UCSD-AML1 (cell line): ENCODE measurements around the gene EXOC3L1.

Experiments
- DNase-seq: peaks from one replicate; lab custom pipeline; 2025; ENCODE audit not compliant: unreplicated experiment; lab: John Stamatoyannopoulos, UW

EXOC3L1 gene

DNA sequence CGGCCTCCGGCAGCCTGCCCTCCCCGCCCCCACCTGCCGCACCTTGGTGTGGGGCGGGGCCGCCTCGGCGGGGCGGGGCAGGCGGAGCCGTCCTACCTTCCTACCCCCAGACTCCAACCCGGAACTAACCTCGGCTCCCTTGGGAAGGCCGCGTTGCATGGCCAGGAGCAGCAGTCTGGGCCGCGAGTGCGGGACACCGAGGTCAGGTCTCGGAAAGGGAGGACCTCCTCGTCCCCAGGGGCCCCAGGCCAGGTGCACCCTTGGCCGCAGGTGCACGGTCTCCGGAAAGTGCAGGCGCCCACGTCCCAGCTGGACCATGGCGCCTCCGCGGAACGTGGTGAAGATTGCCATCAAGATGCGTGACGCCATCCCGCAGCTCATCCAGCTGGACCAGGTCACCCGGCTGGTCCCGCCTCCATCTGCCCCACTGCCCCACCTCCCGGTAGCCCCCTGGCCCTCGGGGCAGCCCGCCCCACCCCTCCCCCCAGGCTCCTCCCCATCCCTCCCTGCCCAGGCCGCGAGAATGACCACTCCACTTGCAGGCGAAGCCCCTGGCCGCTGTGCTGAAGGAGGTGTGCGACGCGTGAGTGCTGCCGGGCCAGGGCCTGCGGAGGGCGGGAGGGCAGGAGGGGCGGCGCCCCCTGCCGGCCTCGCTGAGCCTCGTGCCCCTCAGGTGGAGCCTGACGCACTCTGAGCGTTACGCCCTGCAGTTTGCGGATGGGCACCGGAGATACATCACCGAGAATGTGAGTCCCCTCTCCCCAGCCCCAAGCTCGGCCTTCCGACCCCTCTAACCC is 9.3 kb upstream of the EXOC3L1 start, which contains the start of gene ELMO3:
ELMO3 (plus strand) TSS at position 121 of the 797 bp plus-strand sequence; CDS start at position 317, 196 bp downstream.
- no peak for DNase-seq

DNA sequence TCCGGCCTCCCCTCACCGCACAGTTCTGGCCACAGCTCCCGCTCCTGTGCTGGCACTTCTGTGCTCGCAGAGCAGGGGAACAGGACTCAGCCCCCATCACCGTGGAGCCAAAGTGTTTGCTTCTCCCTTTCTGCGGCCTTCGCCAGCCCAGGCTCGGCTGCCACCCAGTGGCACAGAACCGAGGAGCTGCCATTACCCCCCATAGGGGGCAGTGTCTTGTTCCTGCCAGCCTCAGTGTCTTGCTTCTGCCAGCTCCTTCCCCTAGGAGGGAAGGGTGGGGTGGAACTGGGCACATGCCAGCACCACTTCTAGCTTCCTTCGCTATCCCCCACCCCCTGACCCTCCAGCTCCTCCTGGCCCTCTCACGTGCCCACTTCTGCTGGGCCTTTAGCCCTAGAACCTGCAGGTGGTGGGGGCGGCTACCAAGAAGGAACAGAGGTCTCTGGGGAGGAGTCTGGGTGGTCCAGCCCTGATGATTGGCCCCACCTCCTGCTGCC is 8.3 kb upstream of the EXOC3L1 start:
- DNase-seq, result peak; percentile 44

DNA sequence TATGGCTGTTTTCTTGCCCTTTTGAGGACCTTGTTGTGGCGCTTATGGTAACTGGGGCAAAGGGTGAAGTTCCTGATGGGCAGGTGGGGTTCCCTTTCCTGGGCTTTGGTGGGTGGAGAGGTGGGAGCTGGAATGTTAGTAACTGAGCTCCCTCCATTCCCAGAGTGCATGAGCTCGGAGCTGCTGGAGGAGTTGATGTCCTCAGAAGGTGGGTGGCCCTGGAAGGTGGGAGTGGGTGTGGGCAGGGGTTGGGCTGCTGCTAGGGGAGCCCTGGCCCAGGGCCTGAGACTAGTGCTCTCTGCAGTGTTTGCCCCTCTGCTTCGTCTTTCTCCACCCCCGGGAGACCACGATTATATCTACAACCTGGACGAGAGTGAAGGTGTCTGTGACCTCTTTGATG is 7.8 kb upstream of the EXOC3L1 start:
- DNase-seq, result no peak

DNA sequence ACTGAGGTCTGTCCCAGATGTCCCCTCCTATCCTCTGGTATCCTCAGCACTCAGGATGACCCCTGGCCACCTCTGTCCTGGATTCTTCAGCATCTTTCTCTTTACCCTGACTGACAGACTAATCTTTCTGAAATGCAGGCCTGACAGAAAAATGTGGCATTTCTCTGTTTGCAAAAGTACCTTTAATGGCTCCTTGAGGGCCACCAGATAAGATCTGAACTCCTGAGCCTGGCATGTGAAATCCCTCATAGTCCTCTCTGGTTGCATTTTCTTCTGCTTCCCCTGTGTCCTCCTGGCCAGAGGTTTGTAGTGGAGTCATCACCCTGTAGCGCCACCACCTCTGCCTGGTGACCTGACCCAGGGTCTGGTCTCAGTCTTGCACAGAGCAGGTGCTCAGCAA is 6.9 kb upstream of the EXOC3L1 start:
- DNase-seq, result no peak

DNA sequence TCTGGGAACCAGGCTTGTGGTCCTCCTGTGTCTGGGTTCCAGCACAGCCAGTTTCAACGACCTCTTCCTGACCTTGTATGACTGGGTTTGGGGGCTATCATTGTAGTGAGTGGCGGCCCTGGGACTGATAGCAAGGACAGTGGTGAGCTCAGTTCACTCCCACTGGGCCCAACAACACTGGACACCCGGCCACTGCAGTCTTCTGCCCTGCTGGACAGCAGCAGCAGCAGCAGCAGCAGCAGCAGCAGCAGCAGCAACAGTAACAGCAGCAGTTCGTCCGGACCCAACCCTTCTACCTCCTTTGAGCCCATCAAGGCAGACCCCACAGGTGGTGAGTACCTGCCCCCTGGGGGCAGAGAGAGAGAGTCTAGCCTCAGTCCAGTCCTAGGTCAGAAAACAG is 5.7 kb upstream of the EXOC3L1 start:
- no peak for DNase-seq

DNA sequence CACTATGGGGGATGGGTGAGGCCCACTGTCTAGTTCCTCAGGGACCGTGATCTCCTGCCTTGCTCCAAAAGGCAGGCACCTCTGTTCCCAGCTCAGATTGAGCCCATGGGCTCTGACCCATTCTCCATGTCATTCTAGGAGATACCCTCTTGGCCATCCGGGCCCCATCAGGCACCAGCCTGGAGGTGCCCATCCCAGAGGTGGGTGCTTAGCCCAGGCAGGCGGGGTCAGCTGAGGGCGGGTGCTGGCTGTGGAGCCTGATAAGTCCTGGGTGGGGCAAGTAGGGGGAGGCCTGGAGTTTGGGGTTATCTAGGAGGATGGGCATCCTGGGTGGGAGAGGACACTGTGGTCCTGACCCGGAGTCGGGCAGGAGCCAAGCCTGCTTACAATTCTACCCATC is 4.3 kb upstream of the EXOC3L1 start:
- DNase-seq, result no peak

DNA sequence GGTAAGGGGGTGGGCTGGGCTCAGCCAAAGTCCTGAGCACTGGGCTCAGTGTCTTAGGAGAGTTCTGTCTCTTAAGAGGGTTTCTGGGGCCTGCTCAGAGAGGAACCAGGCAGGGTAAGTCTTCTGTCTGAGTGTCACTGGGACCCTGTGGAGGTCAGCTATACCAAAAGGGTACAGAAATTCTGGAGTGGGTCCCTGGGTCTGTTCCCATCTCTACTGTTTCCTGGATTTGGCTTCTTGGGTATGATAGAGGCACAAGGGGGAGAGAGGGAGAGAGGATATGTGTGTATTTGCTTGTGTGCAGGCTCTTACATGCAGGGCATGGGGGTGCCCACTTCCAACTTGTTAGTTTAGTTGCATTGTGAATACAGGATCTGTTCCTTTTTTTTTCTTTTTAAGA is 3.6 kb upstream of the EXOC3L1 start:
- DNase-seq, result no peak

DNA sequence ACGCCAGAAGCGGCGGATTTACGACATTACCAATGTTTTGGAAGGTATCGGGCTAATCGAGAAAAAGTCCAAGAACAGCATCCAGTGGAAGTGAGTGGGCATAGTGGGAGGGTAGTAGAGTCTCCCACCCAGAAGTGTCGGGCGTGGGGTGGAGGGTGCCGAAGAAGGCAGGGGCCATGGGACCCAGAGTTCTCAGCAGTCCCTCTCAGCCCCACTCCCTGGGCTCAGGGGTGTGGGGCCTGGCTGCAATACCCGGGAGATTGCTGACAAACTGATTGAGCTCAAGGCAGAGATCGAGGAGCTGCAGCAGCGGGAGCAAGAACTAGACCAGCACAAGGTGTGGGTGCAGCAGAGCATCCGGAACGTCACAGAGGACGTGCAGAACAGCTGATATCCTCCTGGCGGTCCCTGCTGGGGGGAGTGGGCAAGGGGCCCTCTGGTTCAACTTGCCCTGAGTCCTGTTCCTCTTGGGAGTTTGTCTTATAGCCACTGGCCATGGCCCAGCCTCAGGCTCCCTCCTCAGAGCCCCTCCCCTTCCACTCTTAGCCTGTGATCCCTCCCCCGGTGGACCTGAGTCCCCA is 2.9 kb upstream of the EXOC3L1 start:
- no peak for DNase-seq

DNA sequence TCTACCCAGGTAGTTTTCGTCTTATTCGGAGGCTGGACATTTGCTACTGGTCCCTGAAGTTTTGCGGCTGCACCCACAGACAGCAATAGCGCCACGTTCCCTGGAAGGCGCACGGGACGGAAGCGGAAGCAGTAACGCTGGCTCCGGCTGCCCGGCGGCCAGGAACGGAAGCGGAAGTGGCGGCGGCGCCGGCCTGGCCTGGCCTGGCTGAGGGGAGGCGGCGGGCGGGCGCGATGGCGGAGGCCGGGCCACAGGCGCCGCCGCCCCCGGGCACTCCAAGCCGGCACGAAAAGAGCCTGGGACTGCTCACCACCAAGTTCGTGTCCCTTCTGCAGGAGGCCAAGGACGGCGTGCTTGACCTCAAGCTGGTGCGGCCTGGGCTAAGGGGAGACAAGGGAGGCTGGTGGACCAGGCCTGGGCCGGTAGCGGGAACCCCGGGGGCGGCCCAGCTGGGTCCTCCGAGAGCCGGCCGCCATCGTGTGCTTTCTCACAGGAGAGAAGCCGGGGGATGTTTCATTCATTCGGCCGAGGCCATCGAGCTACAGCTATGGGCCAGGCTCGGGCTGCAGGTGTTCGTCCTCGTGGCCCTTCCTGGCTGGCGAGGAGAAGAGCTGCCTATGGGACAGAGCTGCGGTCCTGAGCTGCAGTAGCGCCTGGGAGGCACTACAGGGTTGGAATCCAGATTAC is 2.2 kb upstream of the EXOC3L1 start, which contains the start of gene E2F4:
E2F4 (plus strand) TSS at position 161 of the 687 bp plus-strand sequence; CDS start at position 234, 73 bp downstream.
- DNase-seq, result peak; percentile 92

DNA sequence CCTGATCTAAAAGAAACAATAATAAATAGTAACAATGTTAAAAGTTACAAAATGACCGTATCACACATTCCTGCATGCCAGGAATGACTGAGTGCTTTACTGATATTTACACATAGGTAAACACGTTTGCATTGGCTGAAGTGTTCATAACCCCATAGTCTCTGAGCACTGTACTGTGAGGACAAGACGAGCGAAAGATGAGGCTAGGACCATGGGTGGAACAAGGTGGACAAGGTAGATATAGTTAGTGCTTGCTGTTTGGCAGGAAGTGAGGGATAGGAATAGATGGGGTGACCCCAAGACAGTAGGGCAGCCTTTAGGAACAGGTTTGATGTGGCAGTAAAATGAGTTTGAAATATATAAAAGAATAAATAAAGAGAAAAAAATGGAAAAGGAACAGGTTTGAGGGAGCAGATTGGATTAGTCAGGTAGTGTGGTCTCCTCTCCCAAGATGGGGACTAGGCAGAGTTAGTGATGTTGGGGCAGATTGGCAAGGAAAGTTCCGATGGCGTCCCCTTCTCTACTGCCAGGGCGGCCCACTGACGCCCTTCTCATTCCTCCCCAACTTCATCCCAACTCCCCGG is 1.6 kb upstream of the EXOC3L1 start:
- no peak for DNase-seq

DNA sequence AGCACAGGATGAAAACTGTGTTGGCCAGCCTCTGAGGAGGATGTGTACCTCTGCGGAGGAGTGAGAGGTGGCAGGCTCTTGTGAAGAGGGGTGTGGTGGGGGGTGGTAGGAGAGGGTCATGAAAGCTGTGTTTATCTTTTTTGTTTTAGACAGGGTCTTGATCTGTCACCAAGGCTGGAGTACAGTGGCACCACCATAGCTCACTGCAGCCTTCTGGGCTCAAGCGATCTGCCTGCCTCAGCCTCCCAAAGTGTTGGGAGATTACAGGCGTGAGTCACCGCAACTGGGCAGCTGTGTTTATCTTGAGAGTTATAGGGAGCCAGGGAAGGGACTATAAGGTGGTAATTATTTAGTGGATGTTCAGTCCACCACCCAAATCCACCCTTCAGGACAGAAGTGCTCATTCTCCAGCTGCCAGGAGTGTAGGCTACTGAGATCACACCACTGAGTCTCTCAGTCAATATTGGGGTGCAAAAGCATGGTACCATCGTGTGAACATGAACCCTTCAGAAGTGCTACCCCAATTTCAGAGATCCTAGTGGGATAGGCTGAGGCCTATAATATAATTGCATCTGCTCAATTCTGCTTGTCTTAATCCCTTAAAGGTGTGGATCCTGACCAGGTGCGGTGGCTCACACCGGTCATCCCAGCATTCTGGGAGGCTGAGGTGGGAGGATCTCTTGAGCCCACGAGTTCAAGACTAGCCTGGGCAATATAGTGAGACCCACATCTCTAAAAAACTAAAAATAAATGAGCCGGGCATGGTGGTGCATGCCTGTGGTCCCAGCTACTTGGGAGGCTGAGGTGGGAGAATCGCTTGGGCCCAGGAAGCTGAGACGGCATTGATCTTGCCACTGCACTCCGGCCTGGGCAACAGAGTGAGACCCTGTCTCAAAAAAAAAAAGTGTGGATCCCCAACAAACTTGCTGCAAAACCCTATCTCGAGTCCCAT is 788 bp upstream of the EXOC3L1 start:
- no peak for DNase-seq

DNA sequence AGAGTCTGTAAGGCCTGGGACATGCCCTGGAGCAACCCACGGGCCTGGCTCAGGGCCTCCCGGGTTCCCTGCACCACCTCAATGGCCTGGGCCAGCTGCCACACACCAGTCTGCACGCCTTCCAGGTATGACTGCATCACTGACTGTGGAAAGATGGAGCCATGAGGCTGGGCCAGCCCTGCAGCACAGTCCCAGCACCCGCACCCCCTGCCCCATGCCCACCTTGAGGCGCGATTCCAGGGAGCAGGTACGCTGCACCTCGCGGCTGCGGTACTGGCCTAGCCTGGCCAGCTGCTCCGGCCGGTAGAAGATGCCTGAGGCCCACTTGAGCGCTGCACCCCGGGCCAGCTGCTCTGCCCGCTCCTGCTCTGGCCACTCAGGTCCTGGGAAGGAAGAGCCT is 1.1 kb downstream of the EXOC3L1 start:
- DNase-seq, result no peak

DNA sequence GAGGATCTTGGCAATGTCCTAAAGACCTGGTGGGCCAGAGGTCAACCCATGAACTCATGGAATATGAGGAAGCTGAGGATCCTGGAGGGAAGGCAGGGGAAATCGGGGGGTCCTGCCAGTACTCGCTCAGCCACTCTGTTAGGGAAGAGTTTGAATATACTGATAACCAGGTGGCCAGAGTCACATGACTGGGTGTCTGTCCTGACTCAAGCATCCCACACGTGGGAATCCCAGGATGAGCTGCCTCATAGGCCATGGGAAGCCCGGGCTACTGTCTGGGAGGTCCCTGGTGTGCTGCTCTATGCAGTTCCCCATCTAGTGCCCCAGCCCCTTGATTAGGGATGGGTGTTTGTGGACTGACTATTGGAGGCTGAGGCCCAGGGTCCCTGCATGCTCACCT is 1.6 kb downstream of the EXOC3L1 start:
- DNase-seq, result no peak

DNA sequence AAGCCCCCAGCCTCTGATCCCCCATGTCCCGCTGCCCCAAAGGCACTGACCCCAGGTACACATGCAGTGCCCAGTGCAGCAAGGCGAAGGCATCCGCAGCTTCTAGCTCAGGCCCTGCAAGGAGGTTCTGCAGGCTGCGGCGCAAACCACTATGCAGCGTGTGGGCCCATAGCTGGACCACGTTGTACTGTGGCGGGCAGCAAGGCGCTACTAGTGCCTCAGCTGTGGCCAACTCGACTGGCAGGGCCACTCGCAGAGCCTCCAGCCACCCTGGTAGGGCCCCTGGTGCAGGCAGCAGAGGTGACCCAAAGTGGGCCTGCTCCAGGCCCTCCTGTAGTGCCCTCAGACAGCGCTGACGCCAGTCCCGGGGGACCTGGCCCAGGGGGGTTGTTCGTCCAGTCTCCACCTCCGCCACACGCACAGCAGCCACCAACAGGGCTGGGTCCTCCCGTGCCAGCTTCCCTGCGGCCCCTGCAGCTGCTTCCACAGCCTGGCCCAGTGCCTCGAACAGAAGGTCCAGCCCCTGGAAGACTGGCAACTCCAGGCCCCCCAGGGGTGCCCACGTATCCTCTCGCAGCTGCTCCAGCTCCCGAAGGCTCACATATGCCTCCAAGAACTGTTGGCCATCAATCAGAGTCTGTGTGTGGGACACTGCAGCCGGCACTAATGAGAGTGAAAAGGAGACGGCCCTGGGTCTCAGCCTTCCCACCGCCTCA is 2.6 kb downstream of the EXOC3L1 start:
- DNase-seq, result no peak

DNA sequence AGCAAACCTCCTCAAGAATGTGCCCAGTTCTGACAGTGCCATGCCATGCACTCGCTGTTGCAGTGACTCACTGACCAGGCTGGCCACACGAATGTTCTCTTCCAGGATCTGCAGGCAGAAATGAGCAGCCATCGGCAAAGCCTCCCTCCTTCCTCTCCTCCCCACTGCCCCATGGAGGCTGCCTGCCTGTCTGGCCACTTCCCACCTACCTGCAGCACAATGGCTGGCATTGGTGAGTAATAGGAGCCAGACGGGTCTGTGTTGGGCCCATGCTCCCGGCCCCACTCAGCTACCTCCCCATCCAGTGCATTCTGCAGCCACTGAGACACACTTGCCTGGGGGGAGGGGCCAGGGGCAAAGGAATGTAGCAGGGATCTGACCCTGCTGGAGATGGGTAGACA is 3.4 kb downstream of the EXOC3L1 start:
- DNase-seq, result no peak

DNA sequence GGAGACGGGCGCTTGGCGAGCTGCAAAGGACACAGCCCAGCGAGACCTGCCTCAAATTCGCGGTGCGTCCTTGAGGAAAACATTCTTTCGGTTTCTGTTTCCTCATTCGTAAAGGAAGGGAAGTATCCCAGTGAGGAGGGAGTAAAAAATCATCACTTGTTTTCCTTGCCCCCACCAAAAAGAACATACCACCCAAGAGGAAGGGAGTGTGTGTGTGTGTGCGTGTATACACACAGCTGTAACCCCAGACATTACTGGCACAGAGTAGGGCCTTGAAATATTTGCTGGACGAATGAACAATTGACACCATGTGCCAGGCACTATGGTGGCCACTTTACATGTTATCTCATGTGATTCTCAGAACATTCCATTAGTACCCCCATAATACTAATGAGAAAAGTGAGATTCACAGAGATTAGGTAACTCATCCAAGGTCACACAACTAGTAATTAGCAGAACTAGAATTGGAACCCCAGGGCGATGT is 4.2 kb downstream of the EXOC3L1 start:
- DNase-seq, result no peak

DNA sequence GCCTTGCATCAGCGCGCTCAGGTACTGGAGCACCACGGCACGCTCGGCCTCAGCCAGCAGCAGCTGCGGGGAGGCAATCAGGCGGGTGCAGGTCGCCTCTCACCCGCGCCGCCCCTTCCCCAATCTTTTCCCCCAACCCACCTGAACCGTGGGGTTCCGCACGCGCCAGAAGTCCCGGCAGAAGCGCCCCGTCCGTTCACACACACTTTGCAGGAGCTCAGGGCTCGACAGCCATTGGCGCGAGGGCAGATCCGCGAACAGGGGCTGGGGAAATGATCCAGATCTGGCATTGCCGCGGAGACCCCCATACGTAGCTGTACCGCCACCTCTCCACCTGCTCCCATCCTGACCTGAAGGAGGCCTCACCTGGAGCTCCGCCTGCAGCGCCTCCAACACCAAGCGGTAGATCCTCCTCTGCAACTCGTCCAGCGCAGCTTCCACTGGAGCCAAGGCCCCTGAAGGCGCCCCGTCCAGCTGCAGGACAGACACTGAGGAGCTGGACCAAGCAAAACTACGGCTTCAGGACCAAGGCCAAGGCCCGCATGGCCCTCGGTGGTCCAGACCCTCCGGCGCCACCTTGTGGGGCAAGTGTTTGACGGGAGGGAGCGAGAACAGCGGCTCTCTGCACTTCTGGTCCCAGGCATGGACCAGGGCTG is 4.8 kb downstream of the EXOC3L1 start:
- peak; percentile 83 for DNase-seq

DNA sequence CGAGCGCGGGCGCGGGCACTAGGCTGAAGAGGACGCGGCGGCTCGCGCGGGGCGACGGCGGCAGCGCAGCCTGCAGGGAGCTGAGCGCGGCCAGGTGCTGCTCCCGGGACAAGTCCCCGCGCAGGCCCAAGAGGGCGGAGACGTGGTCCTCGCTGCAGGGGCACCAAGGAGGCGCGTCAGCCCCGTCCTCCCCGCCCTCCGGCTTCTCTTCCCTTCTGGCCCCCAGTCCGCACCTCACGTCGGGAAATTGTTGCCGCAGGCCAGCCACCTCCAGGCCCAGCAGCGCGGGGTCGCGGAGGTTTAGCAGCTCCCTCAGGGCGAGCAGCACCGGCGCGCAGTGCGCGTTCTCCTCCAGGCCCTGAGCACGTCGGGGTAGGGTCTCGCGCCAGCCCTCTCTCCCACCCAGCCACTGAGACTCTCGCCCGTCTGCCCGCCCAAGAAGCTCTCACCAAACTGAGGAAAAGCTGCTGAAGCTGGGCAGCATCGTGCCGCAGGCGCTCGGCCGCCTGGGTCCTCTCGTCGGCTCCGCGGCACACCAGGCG is 5.4 kb downstream of the EXOC3L1 start:
- DNase-seq, result no peak
